ENCODE measurements around the gene CYTIP.
A peak's percentile ranks its signal among the peaks of the same experiment; 100 is the strongest.

CYTIP gene

GRCh38 chr2:157463002-157463401 is 19.1 kb upstream of the CYTIP start:
- Histone ChIP-seq H3K27me3 (ENCODE audit: control insufficient read depth in 2 of 2, insufficient read depth in 2 of 2, low read length in 2 of 2) (no peaks in the 10 kb centered on the region), H3K4me3 (ENCODE audit: low read length in 2 of 2) (no peak overlapping the region), H3K9ac (ENCODE audit: low read depth in 1 of 2, low read length in 2 of 2) (no peak overlapping the region), H3K27ac (ENCODE audit: low read depth in 2 of 2, low read length in 2 of 2) (no peak overlapping the region), H3K36me3 (ENCODE audit: control insufficient read depth in 2 of 2, insufficient read depth in 2 of 2, low read length in 2 of 2) (no peaks in the 10 kb centered on the region), H3K4me1 (ENCODE audit: control insufficient read depth in 2 of 2, insufficient read depth in 2 of 2, low read length in 2 of 2) (no peaks in the 10 kb centered on the region), H3K9me3 (ENCODE audit: control insufficient read depth in 2 of 2, low read length in 2 of 2) (no peaks in the 10 kb centered on the region)

- Histone ChIP-seq H3K9me3 (ENCODE audit: control insufficient read depth in 2 of 2, low read length in 2 of 2) (no peaks in the 10 kb centered on the region), H3K27me3 (ENCODE audit: control insufficient read depth in 2 of 2, insufficient read depth in 2 of 2, low read length in 2 of 2) (no peaks in the 10 kb centered on the region), H3K4me1 (ENCODE audit: control insufficient read depth in 2 of 2, insufficient read depth in 2 of 2, low read length in 2 of 2) (no peaks in the 10 kb centered on the region), H3K9ac (ENCODE audit: low read depth in 1 of 2, low read length in 2 of 2) (no peak overlapping the region), H3K4me3 (ENCODE audit: low read length in 2 of 2) (no peak overlapping the region), H3K36me3 (ENCODE audit: control insufficient read depth in 2 of 2, insufficient read depth in 2 of 2, low read length in 2 of 2) (no peaks in the 10 kb centered on the region), H3K27ac (ENCODE audit: low read depth in 2 of 2, low read length in 2 of 2) (no peak overlapping the region)
Observed at GRCh38 chr2:157460897-157461296, 17.0 kb upstream of the CYTIP start.

GRCh38 chr2:157460384-157460837 is 16.5 kb upstream of the CYTIP start:
- Histone ChIP-seq H3K9ac (ENCODE audit: low read depth in 1 of 2, low read length in 2 of 2) (no peak overlapping the region), H3K4me3 (ENCODE audit: low read length in 2 of 2) (no peak overlapping the region), H3K27ac (ENCODE audit: low read depth in 2 of 2, low read length in 2 of 2) (no peak overlapping the region), H3K4me1 (ENCODE audit: control insufficient read depth in 2 of 2, insufficient read depth in 2 of 2, low read length in 2 of 2) (no peaks in the 10 kb centered on the region), H3K9me3 (ENCODE audit: control insufficient read depth in 2 of 2, low read length in 2 of 2) (no peaks in the 10 kb centered on the region), H3K36me3 (ENCODE audit: control insufficient read depth in 2 of 2, insufficient read depth in 2 of 2, low read length in 2 of 2) (no peaks in the 10 kb centered on the region), H3K27me3 (ENCODE audit: control insufficient read depth in 2 of 2, insufficient read depth in 2 of 2, low read length in 2 of 2) (no peaks in the 10 kb centered on the region)

- Histone ChIP-seq H3K36me3 (ENCODE audit: control insufficient read depth in 2 of 2, insufficient read depth in 2 of 2, low read length in 2 of 2) (no peaks in the 10 kb centered on the region), H3K27ac (ENCODE audit: low read depth in 2 of 2, low read length in 2 of 2) (no peak overlapping the region), H3K27me3 (ENCODE audit: control insufficient read depth in 2 of 2, insufficient read depth in 2 of 2, low read length in 2 of 2) (no peaks in the 10 kb centered on the region), H3K9ac (ENCODE audit: low read depth in 1 of 2, low read length in 2 of 2) (no peak overlapping the region), H3K4me3 (ENCODE audit: low read length in 2 of 2) (no peak overlapping the region), H3K9me3 (ENCODE audit: control insufficient read depth in 2 of 2, low read length in 2 of 2) (no peaks in the 10 kb centered on the region), H3K4me1 (ENCODE audit: control insufficient read depth in 2 of 2, insufficient read depth in 2 of 2, low read length in 2 of 2) (no peaks in the 10 kb centered on the region)
Observed at GRCh38 chr2:157459486-157459885, 15.6 kb upstream of the CYTIP start.

- Histone ChIP-seq H3K4me1 (ENCODE audit: control insufficient read depth in 2 of 2, insufficient read depth in 2 of 2, low read length in 2 of 2) (no peaks in the 10 kb centered on the region), H3K27ac (ENCODE audit: low read depth in 2 of 2, low read length in 2 of 2) (no peak overlapping the region), H3K9me3 (ENCODE audit: control insufficient read depth in 2 of 2, low read length in 2 of 2) (no peaks in the 10 kb centered on the region), H3K27me3 (ENCODE audit: control insufficient read depth in 2 of 2, insufficient read depth in 2 of 2, low read length in 2 of 2) (no peaks in the 10 kb centered on the region), H3K9ac (ENCODE audit: low read depth in 1 of 2, low read length in 2 of 2) (no peak overlapping the region), H3K36me3 (ENCODE audit: control insufficient read depth in 2 of 2, insufficient read depth in 2 of 2, low read length in 2 of 2) (no peaks in the 10 kb centered on the region), H3K4me3 (ENCODE audit: low read length in 2 of 2) (no peak overlapping the region)
Observed at GRCh38 chr2:157447741-157448140, 3.9 kb upstream of the CYTIP start.

GRCh38 chr2:157447031-157447430 is 3.1 kb upstream of the CYTIP start:
- Histone ChIP-seq H3K36me3 (ENCODE audit: control insufficient read depth in 2 of 2, insufficient read depth in 2 of 2, low read length in 2 of 2) (no peaks in the 10 kb centered on the region), H3K4me3 (ENCODE audit: low read length in 2 of 2) (no peak overlapping the region), H3K27ac (ENCODE audit: low read depth in 2 of 2, low read length in 2 of 2) (no peak overlapping the region), H3K9me3 (ENCODE audit: control insufficient read depth in 2 of 2, low read length in 2 of 2) (no peaks in the 10 kb centered on the region), H3K9ac (ENCODE audit: low read depth in 1 of 2, low read length in 2 of 2) (no peak overlapping the region), H3K4me1 (ENCODE audit: control insufficient read depth in 2 of 2, insufficient read depth in 2 of 2, low read length in 2 of 2) (no peaks in the 10 kb centered on the region), H3K27me3 (ENCODE audit: control insufficient read depth in 2 of 2, insufficient read depth in 2 of 2, low read length in 2 of 2) (no peaks in the 10 kb centered on the region)

- Histone ChIP-seq H3K27ac (ENCODE audit: low read depth in 2 of 2, low read length in 2 of 2) (peak overlapping the region; percentile 88 to 90), H3K4me1 (ENCODE audit: control insufficient read depth in 2 of 2, insufficient read depth in 2 of 2, low read length in 2 of 2) (peaks cover 9 to 11% of the 10 kb centered on the region in 2 donors), H3K4me3 (ENCODE audit: low read length in 2 of 2) (peak overlapping the region in 1 of 2 donors; percentile 83), H3K27me3 (ENCODE audit: control insufficient read depth in 2 of 2, insufficient read depth in 2 of 2, low read length in 2 of 2) (no peaks in the 10 kb centered on the region), H3K9ac (ENCODE audit: low read depth in 1 of 2, low read length in 2 of 2) (peak overlapping the region in 1 of 2 donors; percentile 52), H3K9me3 (ENCODE audit: control insufficient read depth in 2 of 2, low read length in 2 of 2) (no peaks in the 10 kb centered on the region), H3K36me3 (ENCODE audit: control insufficient read depth in 2 of 2, insufficient read depth in 2 of 2, low read length in 2 of 2) (no peaks in the 10 kb centered on the region)
Observed at GRCh38 chr2:157444641-157445040, 752 bp upstream of the CYTIP start.

GRCh38 chr2:157443090-157443489 is 799 bp downstream of the CYTIP start:
- Histone ChIP-seq H3K27me3 (ENCODE audit: control insufficient read depth in 2 of 2, insufficient read depth in 2 of 2, low read length in 2 of 2) (no peaks in the 10 kb centered on the region), H3K27ac (ENCODE audit: low read depth in 2 of 2, low read length in 2 of 2) (peak overlapping the region; percentile 88 to 90), H3K4me3 (ENCODE audit: low read length in 2 of 2) (peak overlapping the region; percentile 65 to 83), H3K4me1 (ENCODE audit: control insufficient read depth in 2 of 2, insufficient read depth in 2 of 2, low read length in 2 of 2) (peaks cover 17 to 20% of the 10 kb centered on the region in 2 donors), H3K36me3 (ENCODE audit: control insufficient read depth in 2 of 2, insufficient read depth in 2 of 2, low read length in 2 of 2) (no peaks in the 10 kb centered on the region), H3K9me3 (ENCODE audit: control insufficient read depth in 2 of 2, low read length in 2 of 2) (no peaks in the 10 kb centered on the region), H3K9ac (ENCODE audit: low read depth in 1 of 2, low read length in 2 of 2) (peak overlapping the region; percentile 71 to 79)

GRCh38 chr2:157442636-157443035 is 1.3 kb downstream of the CYTIP start:
- Histone ChIP-seq H3K4me1 (ENCODE audit: control insufficient read depth in 2 of 2, insufficient read depth in 2 of 2, low read length in 2 of 2) (peaks cover 17 to 20% of the 10 kb centered on the region in 2 donors), H3K9ac (ENCODE audit: low read depth in 1 of 2, low read length in 2 of 2) (peak overlapping the region; percentile 66 to 78), H3K9me3 (ENCODE audit: control insufficient read depth in 2 of 2, low read length in 2 of 2) (no peaks in the 10 kb centered on the region), H3K27ac (ENCODE audit: low read depth in 2 of 2, low read length in 2 of 2) (peak overlapping the region; percentile 88 to 90), H3K27me3 (ENCODE audit: control insufficient read depth in 2 of 2, insufficient read depth in 2 of 2, low read length in 2 of 2) (no peaks in the 10 kb centered on the region), H3K4me3 (ENCODE audit: low read length in 2 of 2) (peak overlapping the region; percentile 59 to 83), H3K36me3 (ENCODE audit: control insufficient read depth in 2 of 2, insufficient read depth in 2 of 2, low read length in 2 of 2) (no peaks in the 10 kb centered on the region)

GRCh38 chr2:157442191-157442590 is 1.7 kb downstream of the CYTIP start:
- peak overlapping the region; percentile 88 to 90 for H3K27ac ChIP-seq (ENCODE audit: low read depth in 2 of 2, low read length in 2 of 2)
- no peaks in the 10 kb centered on the region for H3K27me3 ChIP-seq (ENCODE audit: control insufficient read depth in 2 of 2, insufficient read depth in 2 of 2, low read length in 2 of 2)
- H3K9me3 ChIP-seq (ENCODE audit: control insufficient read depth in 2 of 2, low read length in 2 of 2): no peaks in the 10 kb centered on the region
- peak overlapping the region; percentile 66 to 78 for H3K9ac ChIP-seq (ENCODE audit: low read depth in 1 of 2, low read length in 2 of 2)
- H3K4me1 ChIP-seq (ENCODE audit: control insufficient read depth in 2 of 2, insufficient read depth in 2 of 2, low read length in 2 of 2): peaks cover 17 to 20% of the 10 kb centered on the region in 2 donors
- peak overlapping the region; percentile 59 to 83 for H3K4me3 ChIP-seq (ENCODE audit: low read length in 2 of 2)
- H3K36me3 ChIP-seq (ENCODE audit: control insufficient read depth in 2 of 2, insufficient read depth in 2 of 2, low read length in 2 of 2): no peaks in the 10 kb centered on the region

GRCh38 chr2:157441072-157441454 is 2.8 kb downstream of the CYTIP start:
- Histone ChIP-seq H3K4me1 (ENCODE audit: control insufficient read depth in 2 of 2, insufficient read depth in 2 of 2, low read length in 2 of 2) (peaks cover 17 to 20% of the 10 kb centered on the region in 2 donors), H3K9ac (ENCODE audit: low read depth in 1 of 2, low read length in 2 of 2) (peak overlapping the region; percentile 66 to 78), H3K27ac (ENCODE audit: low read depth in 2 of 2, low read length in 2 of 2) (peak overlapping the region; percentile 88 to 90), H3K36me3 (ENCODE audit: control insufficient read depth in 2 of 2, insufficient read depth in 2 of 2, low read length in 2 of 2) (no peaks in the 10 kb centered on the region), H3K27me3 (ENCODE audit: control insufficient read depth in 2 of 2, insufficient read depth in 2 of 2, low read length in 2 of 2) (no peaks in the 10 kb centered on the region), H3K9me3 (ENCODE audit: control insufficient read depth in 2 of 2, low read length in 2 of 2) (no peaks in the 10 kb centered on the region), H3K4me3 (ENCODE audit: low read length in 2 of 2) (peak overlapping the region; percentile 59 to 83)
